Heart left ventricle (tissue), 16 donors: Measurements from ENCODE around the gene UST. TPM values are rescaled to one million over a fixed set of nuclear protein-coding genes. Genes with fewer than 3 reads are reported as not detected.

Experiments used
- ATAC-seq, 4 donors: fragments of 200-7000 bp; cut with Tn5 transposase; one replicate each; pipeline ENCODE4 v1.9.1; 2020 to 2022; ENCODE audit warnings: moderate library complexity in 4 of 4, mild to moderate bottlenecking in 3 of 4, moderate number of reproducible peaks in 1 of 4
- DNase-seq, 5 donors: peaks; one replicate each; pipeline ENCODE4 v3.0.0-alpha.2; 2020
- H3K27ac ChIP-seq, 12 donors: fragments of 200-600 bp; sonication (generic) in 4 of 12; one replicate each; pipeline versions ENCODE4 v1.5.0 to v1.8.0; 2016 to 2022; ENCODE audit warnings: mild to moderate bottlenecking in 2 of 12
- H3K27me3 ChIP-seq, 9 donors: fragments of 200-600 bp; sonication (generic) in 2 of 9; one replicate each; pipeline versions ENCODE4 v1.5.1 to v1.8.0; 2016 to 2022; ENCODE audit warnings: mild to moderate bottlenecking in 3 of 9
- H3K36me3 ChIP-seq, 9 donors: fragments of 200-600 bp; sonication (generic) in 2 of 9; one replicate each; pipeline versions ENCODE4 v1.5.0 to v1.8.0; 2018 to 2022; ENCODE audit warnings: mild to moderate bottlenecking in 2 of 9
- H3K4me1 ChIP-seq, 12 donors: fragments of 200-600 bp; sonication (generic) in 4 of 12; one replicate each; pipeline versions ENCODE4 v1.5.0 to v1.8.0; 2016 to 2022; ENCODE audit warnings: mild to moderate bottlenecking in 3 of 12
- H3K4me3 ChIP-seq, 12 donors: fragments of 200-600 bp; sonication (generic) in 4 of 12; one replicate each; pipeline versions ENCODE4 v1.5.0 to v1.8.0; 2017 to 2022; ENCODE audit warnings: mild to moderate bottlenecking in 9 of 12, moderate library complexity in 4 of 12
- H3K9me3 ChIP-seq, 12 donors: fragments of 200-600 bp; sonication (generic) in 4 of 12; one replicate each; pipeline versions ENCODE4 v1.5.0 to v1.8.0; 2016 to 2022; ENCODE audit warnings: mild to moderate bottlenecking in 1 of 12
- CTCF ChIP-seq, 12 donors: fragments of 200-600 bp; sonication (generic) in 4 of 12; IDR thresholded peaks; one replicate each; pipeline versions ENCODE4 v1.5.0 to v1.8.0; 2018 to 2022; ENCODE audit warnings: antibody characterized with exemption in 12 of 12, mild to moderate bottlenecking in 5 of 12
- POLR2A ChIP-seq, 2 donors: fragments of 450-650 bp; IDR thresholded peaks; one replicate each; pipeline ENCODE4 v1.6.1; 2017; ENCODE audit warnings: antibody characterized with exemption in 2 of 2, mild to moderate bottlenecking in 2 of 2, moderate library complexity in 2 of 2
- WGBS, 4 donors: extraction: QIAGEN DNeasy Blood & Tissue Kit in 2 of 4; methylation state at CpG; one replicate each; pipeline versions ENCODE4 v1.1.5 to v1.1.7; 2013 to 2018; 5-methylcytosine and 5-hydroxymethylcytosine counted together
- intact Hi-C, 10 donors: fragments of 100-400 bp; cut with DNase I; formaldehyde crosslinking; loops; one replicate each; pipeline versions ENCODE4 v1.11.1 to v1.14.2; 2022
- polyA plus RNA-seq, 2 donors: library from polyadenylated mRNA; stranded (reverse); fragments of 200-250 nt; gene quantifications; one replicate each; pipeline ENCODE4 v1.2.3, GENCODE V29; 2013
- total RNA-seq, 9 donors: library from RNA; depleted of rRNA in 2 of 9; stranded (reverse); fragments of >200 nt in 2 of 9; fragmentation: NEBNext Ultra II Directional in 3 of 9; extraction: Animal tissue kit (Norgen Biotek cat#: 25700) in 3 of 9; gene quantifications; one replicate each; pipeline versions ENCODE4 v1.1.0 to v1.2.4, GENCODE V29; 2016 to 2023
- donor health status: ischemic (EF 13 %, LVEDD 7.1; RV severe dilation, severe dysfunction).
- donor health status: healthy with polysubstance abuse.
- donor health status: DM: no; HTN: yes; CAD: no.
- donor health status: DM: no; HTN: no; CAD: no.
- donor health status: ischemic (EF 25% LVEDD 6.9; RV normal size, moderate dysfunction).
- donor health status: ischemic (EF 25% LVEDD 5.7; RV mildly dilated, moderate dysfunction).
- donor health status: healthy.
- donor health status: DM: yes; HTN: yes; CAD: no.
- donor health status: ischemic (EF 35%, LVEDD 5.7; RV mildly dilated, moderate dysfunction).
- donor health status: nonischemic (EF 11% LVEDD 7.7; RV severe dilation, severe dysfunction).
- donor health status: DM: yes; HTN: yes; CAD: no.
- donor health status: PGD.
- donor health status: ischemic (EF 29% LVEDD 5.4; RV normal size, mild dysfunction).
- donor health status: nonischemic (EF 23%, LVEDD 6.1; RV moderate dilation, normal function).

The UST gene
- total and polyA plus RNA-seq, 11 donors: 1.1 to 5.8 (median 2.7) TPM

GRCh38 chr6:149081281-149081680, 334.5 kb downstream of the UST start:
- TF ChIP-seq CTCF (IDR thresholded peaks at IDR 0.05): no peak
- TF ChIP-seq POLR2A (IDR thresholded peaks at IDR 0.05): no peak
- no peaks in the 10 kb centered on the region for H3K9me3 ChIP-seq
- peaks cover 0 to 21% (median 14%) of the 10 kb centered on the region in 12 donors for H3K4me1 ChIP-seq
- intact Hi-C loops: loop anchor here in 8 of 10 donors (2.0 to 10.0 kb wide), 7 partner anchors 49 to 436 kb away; partner anchors contain the start of gene TAB2 (in 2 of the 8)
- no peak overlapping the region for H3K4me3 ChIP-seq
- H3K27me3 ChIP-seq: no peaks in the 10 kb centered on the region
- DNase-seq (no peak), ATAC-seq (no peak)
- WGBS, 4 donors: 83 to 94% (median 93%) methylated on average over 1 of the region's 1 CpG
- no peaks in the 10 kb centered on the region for H3K36me3 ChIP-seq
- no peak overlapping the region for H3K27ac ChIP-seq

- WGBS, 4 donors: 31 to 37% (median 35%) methylated on average over 6 of the region's 6 CpGs
Measured at GRCh38 chr6:149082320-149082719, 335.5 kb downstream of the UST start.

GRCh38 chr6:149084026-149084425, 337.2 kb downstream of the UST start:
- Histone ChIP-seq H3K27ac (no peak overlapping the region), H3K4me1 (peaks cover 0 to 21% (median 14%) of the 10 kb centered on the region in 12 donors), H3K36me3 (no peaks in the 10 kb centered on the region), H3K27me3 (peaks cover 0 to 13% (median 0%) of the 10 kb centered on the region in 9 donors), H3K4me3 (no peak overlapping the region), H3K9me3 (no peaks in the 10 kb centered on the region)
- TF ChIP-seq POLR2A (IDR thresholded peaks at IDR 0.05) (no peak), CTCF (IDR thresholded peaks at IDR 0.05) (no peak)
- ATAC-seq (no peak), DNase-seq (no peak)
- intact Hi-C loops: loop anchor here in 8 of 10 donors (5.0 to 10.0 kb wide), 6 partner anchors 52 to 433 kb away; partner anchors contain the start of gene TAB2 (in 2 of the 8)

More at GRCh38 chr6:149082320-149082719, 335.5 kb downstream of the UST start:
- H3K36me3 ChIP-seq: no peaks in the 10 kb centered on the region
- no peak overlapping the region for H3K4me3 ChIP-seq
- H3K9me3 ChIP-seq: no peaks in the 10 kb centered on the region
- intact Hi-C loops: loop anchor here (1.0 to 10.0 kb wide), 9 partner anchors 50 to 438 kb away; partner anchors contain the start of gene TAB2 (in 2 of the 10)
- TF ChIP-seq POLR2A (IDR thresholded peaks at IDR 0.05): no peak
- peak; percentile 70 to 89 (median 80) for TF ChIP-seq CTCF (IDR thresholded peaks at IDR 0.05)
- H3K4me1 ChIP-seq: peaks cover 0 to 21% (median 14%) of the 10 kb centered on the region in 12 donors
- no peaks in the 10 kb centered on the region for H3K27me3 ChIP-seq
- DNase-seq (peak; percentile 70 to 88 (median 76)), ATAC-seq (peak in 3 of 4 donors; percentile 57 to 73 (median 69))
- H3K27ac ChIP-seq: no peak overlapping the region

- H3K36me3 ChIP-seq: no peaks in the 10 kb centered on the region
- 89 to 93% (median 93%) methylated on average over 6 of the region's 6 CpGs for WGBS, 4 donors
- no peaks in the 10 kb centered on the region for H3K9me3 ChIP-seq
- H3K27me3 ChIP-seq: peaks cover 0 to 16% (median 0%) of the 10 kb centered on the region in 9 donors
- TF ChIP-seq CTCF (IDR thresholded peaks at IDR 0.05): no peak
- TF ChIP-seq POLR2A (IDR thresholded peaks at IDR 0.05): no peak
- peaks cover 0 to 14% (median 7%) of the 10 kb centered on the region in 12 donors for H3K4me1 ChIP-seq
- no peak overlapping the region for H3K4me3 ChIP-seq
- intact Hi-C loops: loop anchor here in 8 of 10 donors (5.0 to 10.0 kb wide), 6 partner anchors 53 to 432 kb away; partner anchors contain the start of gene TAB2 (in 2 of the 8)
- DNase-seq (no peak), ATAC-seq (no peak)
- no peak overlapping the region for H3K27ac ChIP-seq
Measured at GRCh38 chr6:149084808-149085556, 338.2 kb downstream of the UST start.
